Liver (tissue), 9 donors: Measurements from ENCODE around the gene GDF11. TPM values are rescaled to one million over a fixed set of nuclear protein-coding genes. Genes with fewer than 3 reads are reported as not detected.

Experiments
- DNase-seq: peaks from one replicate; pipeline ENCODE4 v3.0.0-alpha.2; 2017; ENCODE audit warnings: low spot score
- H3K27ac ChIP-seq, 2 donors: one replicate each; pipeline ENCODE4 v1.7.0; 2013; ENCODE audit warnings: inconsistent platforms in 2 of 2, low read length in 2 of 2, control low read depth in 1 of 2, low read depth in 1 of 2, mild to moderate bottlenecking in 1 of 2
- H3K27me3 ChIP-seq, 4 donors: one replicate each; pipeline versions ENCODE4 v1.6.1 to v1.7.0; 2013; ENCODE audit warnings: low read length in 3 of 4, inconsistent platforms in 1 of 4, mild to moderate bottlenecking in 1 of 4, moderate library complexity in 1 of 4; ENCODE audit not compliant: control insufficient read depth in 4 of 4, insufficient read depth in 4 of 4
- H3K36me3 ChIP-seq, 4 donors: one replicate each; pipeline versions ENCODE4 v1.6.1 to v1.7.0; 2013; ENCODE audit warnings: low read length in 3 of 4, mild to moderate bottlenecking in 3 of 4, low read depth in 1 of 4, moderate library complexity in 1 of 4; ENCODE audit not compliant: control insufficient read depth in 4 of 4, insufficient read depth in 3 of 4
- H3K4me1 ChIP-seq, 4 donors: one replicate each; pipeline versions ENCODE4 v1.6.1 to v1.7.0; 2013; ENCODE audit warnings: low read length in 3 of 4, mild to moderate bottlenecking in 3 of 4, moderate library complexity in 1 of 4; ENCODE audit not compliant: control insufficient read depth in 4 of 4, insufficient read depth in 4 of 4
- H3K4me3 ChIP-seq, 3 donors: one replicate each; pipeline versions ENCODE4 v1.6.1 to v1.7.0; 2013; ENCODE audit warnings: low read length in 3 of 3, control low read depth in 1 of 3, low read depth in 1 of 3, mild to moderate bottlenecking in 1 of 3
- H3K9ac ChIP-seq, 2 donors: one replicate each; pipeline ENCODE4 v1.7.0; 2013; ENCODE audit warnings: low read length in 2 of 2, mild to moderate bottlenecking in 2 of 2, moderate library complexity in 2 of 2, control low read depth in 1 of 2, low read depth in 1 of 2
- H3K9me3 ChIP-seq, 4 donors: one replicate each; pipeline versions ENCODE4 v1.6.1 to v1.7.0; 2013; ENCODE audit warnings: low read length in 3 of 4; ENCODE audit not compliant: control insufficient read depth in 4 of 4
- ATF3 ChIP-seq: IDR thresholded peaks from 2 replicates; pipeline ENCODE4 v1.6.1; 2016; ENCODE audit warnings: antibody characterized with exemption
- EGR1 ChIP-seq, 2 donors: IDR thresholded peaks; 2 replicates each; pipeline ENCODE4 v1.6.1; 2016 to 2018; ENCODE audit warnings: antibody characterized with exemption in 2 of 2, low read depth in 2 of 2
- FOXA1 ChIP-seq: IDR thresholded peaks from 2 replicates; pipeline ENCODE4 v1.6.1; 2016; ENCODE audit warnings: antibody characterized with exemption
- FOXA2 ChIP-seq: IDR thresholded peaks from 2 replicates; pipeline ENCODE4 v1.6.1; 2016; ENCODE audit warnings: antibody characterized with exemption
- GABPA ChIP-seq, 2 donors: IDR thresholded peaks in 1 of 2; conservative IDR thresholded peaks in 1 of 2; 2 replicates each; pipeline ENCODE4 v1.6.1; 2016; ENCODE audit warnings: antibody characterized with exemption in 2 of 2, mild to moderate bottlenecking in 1 of 2, moderate library complexity in 1 of 2
- HNF4A ChIP-seq, 2 donors: conservative IDR thresholded peaks; 2 replicates each; pipeline ENCODE4 v1.6.1; 2016; ENCODE audit warnings: antibody characterized with exemption in 2 of 2, mild to moderate bottlenecking in 2 of 2
- HNF4G ChIP-seq: IDR thresholded peaks from 2 replicates; pipeline ENCODE4 v1.6.1; 2016; ENCODE audit warnings: antibody characterized with exemption
- JUND ChIP-seq, 2 donors: IDR thresholded peaks; 2 replicates each; pipeline ENCODE4 v1.6.1; 2016; ENCODE audit warnings: antibody characterized with exemption in 2 of 2
- NR2F2 ChIP-seq: IDR thresholded peaks from 2 replicates; pipeline ENCODE4 v1.6.1; 2016; ENCODE audit warnings: antibody characterized with exemption
- RAD21 ChIP-seq, 2 donors: IDR thresholded peaks; 2 replicates each; pipeline ENCODE4 v1.6.1; 2016; ENCODE audit warnings: antibody characterized with exemption in 2 of 2, mild to moderate bottlenecking in 2 of 2
- REST ChIP-seq: IDR thresholded peaks from 2 replicates; pipeline ENCODE4 v1.6.1; 2016; ENCODE audit warnings: antibody characterized with exemption, mild to moderate bottlenecking
- RXRA ChIP-seq, 2 donors: IDR thresholded peaks; 2 replicates each; pipeline ENCODE4 v1.6.1; 2017 to 2018; ENCODE audit warnings: antibody characterized with exemption in 2 of 2, mild to moderate bottlenecking in 1 of 2
- TAF1 ChIP-seq: conservative IDR thresholded peaks from 2 replicates; pipeline ENCODE4 v1.6.1; 2016; ENCODE audit warnings: antibody characterized with exemption, mild to moderate bottlenecking
- YY1 ChIP-seq: IDR thresholded peaks from 2 replicates; pipeline ENCODE4 v1.6.1; 2016; ENCODE audit warnings: antibody characterized with exemption, mild to moderate bottlenecking
- WGBS: extraction: QIAGEN DNeasy Blood & Tissue Kit; methylation state at CpG from one replicate; pipeline ENCODE4 v1.1.7; 2013; 5-methylcytosine and 5-hydroxymethylcytosine counted together
- polyA plus RNA-seq, 2 donors: library from polyadenylated mRNA; stranded (reverse) in 1 of 2; unstranded in 1 of 2; fragments of 200-250 nt in 1 of 2; fragments of >200 nt in 1 of 2; fragmentation: Nextera tagmentation in 1 of 2; extraction: Ambion mirVana in 1 of 2; gene quantifications; one replicate each; pipeline versions ENCODE4 v1.2.1 to v1.2.3, GENCODE V29; 2013 to 2015
- total RNA-seq, 2 donors: library from RNA; depleted of rRNA; stranded (reverse); fragments of >200 nt; gene quantifications; one replicate each; pipeline ENCODE4 v1.2.3, GENCODE V29; 2014
- TF ChIP-seq, protein P1 (sequence below): IDR thresholded peaks from 2 replicates; pipeline ENCODE4 v1.6.1; 2016; ENCODE audit warnings: antibody characterized with exemption
- TF ChIP-seq, protein P2 (sequence below): IDR thresholded peaks from 2 replicates; pipeline ENCODE4 v1.6.1; 2016; ENCODE audit warnings: antibody characterized with exemption
- donor health status: healthy.
- donor health status: healthy.
- donor health status: healthy.
- donor health status: healthy.
- donor health status: healthy.

Gene GDF11
- total and polyA plus RNA-seq, 4 donors: 0.40 to 5.0 (median 0.70) TPM

- 3% methylated on average over 39 of the region's 39 CpGs for WGBS
- DNase-seq: peak; percentile 53
- no peaks in the 10 kb centered on the region for H3K9me3 ChIP-seq
- no peak within 1 kb of the TSS for H3K9ac ChIP-seq
- TF ChIP-seq RXRA (IDR thresholded peaks at IDR 0.05) (no peak), RAD21 (IDR thresholded peaks at IDR 0.05) (no peak), GABPA (IDR thresholded peaks at IDR 0.05 in 1 of 2, conservative IDR thresholded peaks at IDR 0.05 in 1 of 2) (no peak), REST (no peak), HNF4G (no peak), YY1 (no peak), FOXA2 (no peak), FOXA1 (no peak), HNF4A (conservative IDR thresholded peaks at IDR 0.05) (no peak), EGR1 (IDR thresholded peaks at IDR 0.05; ENCODE audit: low read depth in 2 of 2) (no peak)
- TF ChIP-seq, protein P1, sequence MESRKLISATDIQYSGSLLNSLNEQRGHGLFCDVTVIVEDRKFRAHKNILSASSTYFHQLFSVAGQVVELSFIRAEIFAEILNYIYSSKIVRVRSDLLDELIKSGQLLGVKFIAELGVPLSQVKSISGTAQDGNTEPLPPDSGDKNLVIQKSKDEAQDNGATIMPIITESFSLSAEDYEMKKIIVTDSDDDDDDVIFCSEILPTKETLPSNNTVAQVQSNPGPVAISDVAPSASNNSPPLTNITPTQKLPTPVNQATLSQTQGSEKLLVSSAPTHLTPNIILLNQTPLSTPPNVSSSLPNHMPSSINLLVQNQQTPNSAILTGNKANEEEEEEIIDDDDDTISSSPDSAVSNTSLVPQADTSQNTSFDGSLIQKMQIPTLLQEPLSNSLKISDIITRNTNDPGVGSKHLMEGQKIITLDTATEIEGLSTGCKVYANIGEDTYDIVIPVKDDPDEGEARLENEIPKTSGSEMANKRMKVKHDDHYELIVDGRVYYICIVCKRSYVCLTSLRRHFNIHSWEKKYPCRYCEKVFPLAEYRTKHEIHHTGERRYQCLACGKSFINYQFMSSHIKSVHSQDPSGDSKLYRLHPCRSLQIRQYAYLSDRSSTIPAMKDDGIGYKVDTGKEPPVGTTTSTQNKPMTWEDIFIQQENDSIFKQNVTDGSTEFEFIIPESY: no peak
- H3K27me3 ChIP-seq: no peaks in the 10 kb centered on the region
- no peaks in the 10 kb centered on the region for H3K36me3 ChIP-seq
- peaks cover 2 to 16% (median 10%) of the 10 kb centered on the region in 4 donors for H3K4me1 ChIP-seq
- peak within 1 kb of the TSS in 2 of 3 donors; percentile 51 to 67 for H3K4me3 ChIP-seq
- no peak within 1 kb of the TSS for H3K27ac ChIP-seq
Observed at GRCh38 chr12:55707841-55708694, 34.9 kb upstream of the GDF11 start, which contains the start of gene ITGA7. TSS of gene ITGA7 (minus strand) at chr12:55707904. CDS start at chr12:55707682, 222 bp downstream.

GRCh38 chr12:55708695-55709233 lies 34.2 kb upstream of the GDF11 start:
- Histone ChIP-seq H3K9ac (no peak overlapping the region), H3K36me3 (no peaks in the 10 kb centered on the region), H3K27me3 (no peaks in the 10 kb centered on the region), H3K4me1 (peaks cover 5 to 16% (median 12%) of the 10 kb centered on the region in 4 donors), H3K9me3 (no peaks in the 10 kb centered on the region), H3K4me3 (no peak overlapping the region), H3K27ac (no peak overlapping the region)
- TF ChIP-seq YY1 (no peak), RAD21 (IDR thresholded peaks at IDR 0.05) (no peak), FOXA1 (no peak), JUND (IDR thresholded peaks at IDR 0.05) (no peak), ATF3 (no peak), FOXA2 (no peak), TAF1 (no peak), REST (no peak), EGR1 (IDR thresholded peaks at IDR 0.05; ENCODE audit: low read depth in 2 of 2) (no peak), NR2F2 (no peak), HNF4G (no peak)
- TF ChIP-seq, protein P2, sequence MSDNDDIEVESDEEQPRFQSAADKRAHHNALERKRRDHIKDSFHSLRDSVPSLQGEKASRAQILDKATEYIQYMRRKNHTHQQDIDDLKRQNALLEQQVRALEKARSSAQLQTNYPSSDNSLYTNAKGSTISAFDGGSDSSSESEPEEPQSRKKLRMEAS: no peak
- TF ChIP-seq, protein P1: no peak
- 56% methylated on average over 3 of the region's 3 CpGs for WGBS
- no peak for DNase-seq
